Astrocyte of the cerebellum (primary cell): ENCODE data around the gene IL24.
"Not testable (repeated sequence)": the region's sequence is repeated elsewhere in the genome, so short reads cannot be mapped to it uniquely, and the experiment has no call there.

Source experiments
- DNase-seq: peaks from one replicate; pipeline ENCODE4 v3.0.0-alpha.2; 2011; ENCODE audit warnings: low read depth
- H3K4me3 ChIP-seq: 2 replicates; pipeline ENCODE4 v1.5.1; 2011; ENCODE audit warnings: mild to moderate bottlenecking, low read depth, low read length, moderate library complexity
- CTCF ChIP-seq: IDR thresholded peaks from 2 replicates; pipeline ENCODE4 v1.5.1; 2012; ENCODE audit warnings: low read length, low read depth, moderate library complexity, mild to moderate bottlenecking; ENCODE audit errors: missing control alignments
- in situ Hi-C: cut with HindIII; loops from 2 replicates; pipeline ENCODE4 v1.10.0; 2017; ENCODE audit warnings: low sequenced_read_pairs

The IL24 gene

GRCh38 chr1:206918076-206918475 lies 20.8 kb downstream of the IL24 start:
- in situ Hi-C loops = loop anchor here (5.0 to 25.0 kb wide), 3 partner anchors 69 to 286 kb away; no protein-coding TSS in a partner anchor
- TF ChIP-seq CTCF = no peak
- DNase-seq = no peak
- no peak overlapping the region for H3K4me3 ChIP-seq

GRCh38 chr1:206921772-206922265 lies 24.6 kb downstream of the IL24 start, which contains the start of gene FCMR:
Gene FCMR (minus strand): TSS chr1:206921941. CDS start chr1:206921854, 87 bp downstream.
- TF ChIP-seq CTCF = no peak
- no peak within 1 kb of the TSS for H3K4me3 ChIP-seq
- DNase-seq = no peak
- in situ Hi-C loops = loop anchor here (25.0 kb wide), 1 partner anchor 185 kb away; no protein-coding TSS in a partner anchor

GRCh38 chr1:206922524-206922923 lies 25.3 kb downstream of the IL24 start:
- no peak for TF ChIP-seq CTCF
- in situ Hi-C loops = loop anchor here (25.0 kb wide), 1 partner anchor 185 kb away; no protein-coding TSS in a partner anchor
- DNase-seq = no peak
- no peak overlapping the region for H3K4me3 ChIP-seq

- in situ Hi-C loops = loop anchor here (25.0 kb wide), 1 partner anchor 186 kb away; no protein-coding TSS in a partner anchor
- TF ChIP-seq CTCF = no peak
- no peak for DNase-seq
- no peak overlapping the region for H3K4me3 ChIP-seq
Observed at GRCh38 chr1:206923009-206923960, 26.0 kb downstream of the IL24 start.

GRCh38 chr1:206923961-206924557 lies 26.8 kb downstream of the IL24 start:
- not testable (repeated sequence) for DNase-seq, H3K4me3 ChIP-seq
- in situ Hi-C loops = loop anchor here (25.0 kb wide), 1 partner anchor 187 kb away; no protein-coding TSS in a partner anchor

GRCh38 chr1:206924592-206925105 lies 27.4 kb downstream of the IL24 start:
- no peak for DNase-seq
- in situ Hi-C loops = loop anchor here (25.0 kb wide), 1 partner anchor 187 kb away; no protein-coding TSS in a partner anchor
- TF ChIP-seq CTCF = no peak
- no peak overlapping the region for H3K4me3 ChIP-seq
